ENCODE data around the gene TMEM186.
"Not testable (repeated sequence)": the region's sequence is repeated elsewhere in the genome, so short reads cannot be mapped to it uniquely, and the experiment has no call there.

Gene TMEM186

DNA sequence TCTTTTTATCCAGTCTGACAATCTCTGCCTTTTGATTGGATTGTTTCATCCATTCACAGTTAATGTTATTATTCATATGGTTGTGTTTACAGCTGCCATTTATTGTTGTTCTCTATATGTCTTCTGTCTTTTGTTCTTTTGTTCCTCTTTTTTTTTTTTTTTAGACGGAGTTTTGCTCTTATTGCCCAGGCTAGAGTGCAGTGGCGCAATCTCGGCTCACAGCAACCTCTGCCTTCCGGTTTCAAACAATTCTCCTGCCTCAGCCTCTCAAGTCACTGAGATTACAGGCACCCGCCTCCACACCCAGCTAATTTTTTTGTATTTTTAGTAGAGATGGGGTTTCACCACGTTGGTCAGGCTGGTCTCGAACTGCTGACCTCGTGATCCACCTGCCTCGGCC, 48.5 kb downstream of the TMEM186 start:
- not testable (repeated sequence) for H3K4me3 ChIP-seq (ENCODE audit: low read depth in 1 of 2, low read length in 2 of 2); H3K27me3 ChIP-seq (ENCODE audit: control insufficient read depth in 1 of 2, insufficient read depth in 2 of 2, low read length in 2 of 2); H3K9me3 ChIP-seq (ENCODE audit: low read length); H3K36me3 ChIP-seq (ENCODE audit: insufficient read depth, low read length); H3K4me1 ChIP-seq (ENCODE audit: insufficient read depth, low read length); H3K27ac ChIP-seq (ENCODE audit: low read depth, low read length); H3K9ac ChIP-seq (ENCODE audit: low read length)
